ENCODE results near the gene ACTN4.
A peak's percentile ranks its signal among the peaks of the same experiment; 100 is the strongest.

The ACTN4 gene

DNA sequence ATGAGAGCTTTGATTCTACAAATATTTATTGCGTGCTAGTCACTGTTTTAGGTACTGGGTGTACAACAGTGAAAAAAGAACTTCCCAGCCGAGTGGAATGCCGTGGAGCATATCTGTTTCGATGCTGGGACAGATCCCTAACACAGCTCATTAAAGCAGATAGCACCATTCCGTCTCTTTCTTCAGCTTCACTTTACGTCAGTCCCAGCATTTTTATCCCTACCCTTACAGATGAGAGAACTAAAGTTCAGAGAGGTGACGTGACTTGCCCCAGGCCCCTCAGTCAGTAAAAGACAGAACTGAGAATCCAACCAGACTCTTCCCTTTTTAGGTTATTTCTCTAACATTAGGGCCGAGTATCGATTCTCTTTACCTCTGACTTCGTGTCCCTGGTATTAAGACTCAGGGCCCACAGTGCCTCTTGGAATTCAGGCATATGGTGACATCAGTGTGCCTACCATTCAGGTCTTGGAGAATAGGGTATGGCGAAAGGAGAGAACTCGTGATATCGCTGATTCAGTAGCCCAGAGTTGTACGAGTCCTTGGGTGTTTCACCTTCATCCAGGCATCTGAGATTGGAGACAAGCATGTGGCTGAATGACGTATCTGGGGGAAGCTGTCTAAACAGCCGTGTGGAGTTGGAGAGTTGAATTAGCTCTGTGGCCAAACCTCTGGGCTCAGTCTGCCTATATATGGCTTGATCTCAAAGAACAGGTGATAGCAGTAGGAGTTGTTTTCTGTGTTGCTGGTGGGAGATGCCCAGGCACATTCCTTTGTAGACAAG, 27.1 kb downstream of the ACTN4 start:
- DNase-seq (ENCODE audit: low read depth) = no peak
- TF ChIP-seq, protein P1, sequence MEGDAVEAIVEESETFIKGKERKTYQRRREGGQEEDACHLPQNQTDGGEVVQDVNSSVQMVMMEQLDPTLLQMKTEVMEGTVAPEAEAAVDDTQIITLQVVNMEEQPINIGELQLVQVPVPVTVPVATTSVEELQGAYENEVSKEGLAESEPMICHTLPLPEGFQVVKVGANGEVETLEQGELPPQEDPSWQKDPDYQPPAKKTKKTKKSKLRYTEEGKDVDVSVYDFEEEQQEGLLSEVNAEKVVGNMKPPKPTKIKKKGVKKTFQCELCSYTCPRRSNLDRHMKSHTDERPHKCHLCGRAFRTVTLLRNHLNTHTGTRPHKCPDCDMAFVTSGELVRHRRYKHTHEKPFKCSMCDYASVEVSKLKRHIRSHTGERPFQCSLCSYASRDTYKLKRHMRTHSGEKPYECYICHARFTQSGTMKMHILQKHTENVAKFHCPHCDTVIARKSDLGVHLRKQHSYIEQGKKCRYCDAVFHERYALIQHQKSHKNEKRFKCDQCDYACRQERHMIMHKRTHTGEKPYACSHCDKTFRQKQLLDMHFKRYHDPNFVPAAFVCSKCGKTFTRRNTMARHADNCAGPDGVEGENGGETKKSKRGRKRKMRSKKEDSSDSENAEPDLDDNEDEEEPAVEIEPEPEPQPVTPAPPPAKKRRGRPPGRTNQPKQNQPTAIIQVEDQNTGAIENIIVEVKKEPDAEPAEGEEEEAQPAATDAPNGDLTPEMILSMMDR (IDR thresholded peaks at IDR 0.05; ENCODE audit: low read length, missing control alignments) = no peak

GRCh38 chr19:38675611-38676010, 28.2 kb downstream of the ACTN4 start:
- H3K4me3 ChIP-seq (replicated peaks; ENCODE audit: low read depth, low read length) = no peak overlapping the region
- no peak for DNase-seq (ENCODE audit: low read depth)
- TF ChIP-seq, protein P1 (IDR thresholded peaks at IDR 0.05; ENCODE audit: low read length, missing control alignments) = no peak

More for the DNA sequence above, 27.1 kb downstream of the ACTN4 start:
- no peak overlapping the region for H3K4me3 ChIP-seq (replicated peaks; ENCODE audit: low read depth, low read length)

GRCh38 chr19:38676023-38676877, 28.8 kb downstream of the ACTN4 start:
- H3K4me3 ChIP-seq (replicated peaks; ENCODE audit: low read depth, low read length) = no peak overlapping the region

DNA sequence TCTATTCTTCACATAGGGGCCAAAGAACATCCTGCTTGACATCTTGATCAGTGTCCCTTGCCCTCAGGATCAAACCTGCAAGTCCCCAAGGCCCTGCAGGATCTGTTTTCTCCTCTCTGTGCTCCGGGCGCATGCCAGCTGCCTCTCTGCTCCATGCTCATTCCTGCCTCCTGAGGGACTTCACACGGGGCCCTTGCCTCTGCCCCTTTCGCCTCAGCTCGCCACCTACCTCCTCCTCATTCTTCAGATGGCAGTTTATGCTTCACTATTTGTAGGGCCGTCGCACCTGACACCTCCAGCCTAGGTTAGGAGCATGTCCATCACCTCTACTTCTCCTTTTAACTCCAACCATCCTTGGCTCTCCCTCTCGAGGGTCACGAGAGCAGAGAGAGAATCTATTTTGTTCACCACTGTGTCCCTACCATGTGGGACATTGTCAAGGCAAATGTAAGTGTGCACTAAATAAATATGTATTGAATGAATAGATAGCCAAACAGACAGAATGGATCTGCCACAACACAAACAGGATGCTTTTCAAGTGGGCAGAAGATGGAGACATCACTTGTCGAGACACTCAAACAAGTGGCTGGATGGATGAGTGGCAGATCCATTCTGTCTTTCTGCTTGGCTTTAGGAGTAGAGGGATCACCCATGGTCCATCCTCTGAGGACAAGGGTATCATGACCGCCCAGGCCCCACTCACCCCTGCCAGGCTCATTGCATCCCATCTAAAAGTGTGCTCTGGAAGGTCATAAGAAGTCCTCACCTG, 29.6 kb downstream of the ACTN4 start:
- H3K4me3 ChIP-seq (replicated peaks; ENCODE audit: low read depth, low read length) = no peak overlapping the region
- no peak for DNase-seq (ENCODE audit: low read depth)

More at GRCh38 chr19:38676023-38676877, 28.8 kb downstream of the ACTN4 start:
- DNase-seq (ENCODE audit: low read depth) = peak; percentile 75
- TF ChIP-seq, protein P1 (IDR thresholded peaks at IDR 0.05; ENCODE audit: low read length, missing control alignments) = no peak

DNA sequence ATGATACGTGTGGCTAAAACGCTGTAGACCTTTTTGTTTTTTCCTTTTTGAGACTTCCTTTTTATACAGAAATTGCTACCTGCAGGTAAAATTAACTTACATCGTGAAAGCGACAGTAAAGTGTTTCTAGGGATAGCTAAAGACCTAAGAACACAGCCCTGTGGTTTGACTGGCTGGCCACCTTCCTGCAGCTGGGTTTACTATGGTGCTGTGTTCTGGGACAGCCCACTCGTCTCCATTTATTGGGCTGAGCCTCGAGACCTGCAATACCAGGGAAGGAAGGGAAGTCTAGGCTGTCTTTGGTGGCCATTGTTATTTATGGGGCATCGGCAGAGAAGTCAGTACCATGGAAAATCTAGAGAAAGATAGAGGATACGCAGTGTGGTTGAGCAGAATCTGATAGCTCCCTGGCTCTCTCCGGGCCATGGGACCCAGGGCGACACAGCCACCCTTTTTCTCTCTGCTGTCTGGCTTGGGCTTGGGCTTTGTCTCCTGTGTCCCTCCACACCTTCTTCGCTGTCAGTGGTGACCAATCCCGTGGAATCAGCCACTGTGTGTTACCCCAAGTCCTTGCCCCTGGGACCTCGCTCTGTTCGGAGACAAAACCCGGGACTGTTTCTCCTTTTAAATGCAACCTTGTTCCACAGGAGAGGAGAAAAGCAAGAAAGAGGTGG, 30.9 kb downstream of the ACTN4 start:
- no peak overlapping the region for H3K4me3 ChIP-seq (replicated peaks; ENCODE audit: low read depth, low read length)
- TF ChIP-seq, protein P1 (IDR thresholded peaks at IDR 0.05; ENCODE audit: low read length, missing control alignments) = no peak
- no peak for DNase-seq (ENCODE audit: low read depth)

More for the DNA sequence above, 29.6 kb downstream of the ACTN4 start:
- TF ChIP-seq, protein P1 (IDR thresholded peaks at IDR 0.05; ENCODE audit: low read length, missing control alignments) = no peak

GRCh38 chr19:38678891-38679494, 31.5 kb downstream of the ACTN4 start:
- no peak overlapping the region for H3K4me3 ChIP-seq (replicated peaks; ENCODE audit: low read depth, low read length)
- TF ChIP-seq, protein P1 (IDR thresholded peaks at IDR 0.05; ENCODE audit: low read length, missing control alignments) = no peak
- no peak for DNase-seq (ENCODE audit: low read depth)

All from fibroblast of pulmonary artery (primary cell).